ENCODE results near the gene PRRC2C.
"Not testable (repeated sequence)": the region's sequence is repeated elsewhere in the genome, so short reads cannot be mapped to it uniquely, and the experiment has no call there.

PRRC2C gene

DNA sequence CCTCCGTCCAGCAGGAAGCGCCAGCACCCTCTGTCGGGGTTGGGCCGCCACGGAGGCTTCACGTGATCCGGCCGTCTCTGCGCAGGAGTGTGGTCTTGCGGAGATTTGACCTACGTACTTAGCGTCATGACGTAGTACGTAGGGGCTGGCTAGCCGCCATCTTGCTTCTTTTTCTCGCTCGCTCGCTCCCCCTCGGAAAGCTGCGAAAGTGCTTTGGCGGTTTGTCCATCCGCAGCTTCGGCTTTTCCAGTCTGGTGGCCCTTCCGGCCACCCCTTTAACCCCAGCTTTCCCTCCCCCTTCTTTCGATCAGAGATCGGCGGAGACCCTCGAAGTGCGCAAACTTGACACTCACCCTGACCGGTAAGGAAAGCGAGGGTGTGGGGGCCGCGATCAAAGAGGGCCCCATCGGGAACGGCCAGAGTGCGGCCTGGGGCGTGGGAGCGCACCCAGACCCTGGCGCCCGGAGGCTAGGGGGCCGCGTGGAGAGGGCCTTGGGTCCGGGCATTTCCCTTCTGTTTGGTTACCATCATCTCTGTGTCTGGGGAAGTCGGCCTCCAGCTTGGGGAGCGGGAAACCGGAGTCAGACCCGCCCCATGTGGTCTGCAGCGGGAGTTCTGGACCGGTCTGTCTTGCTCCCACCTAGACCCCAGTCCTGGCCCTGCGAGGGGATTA, at the start of gene PRRC2C:
TSS of gene PRRC2C (plus strand) at position 156 of the 673 bp plus-strand sequence. CDS start 26,559 bp downstream, outside the sequence.
- DNase-seq (ENCODE audit: low read depth), result peak; percentile 86

DNA sequence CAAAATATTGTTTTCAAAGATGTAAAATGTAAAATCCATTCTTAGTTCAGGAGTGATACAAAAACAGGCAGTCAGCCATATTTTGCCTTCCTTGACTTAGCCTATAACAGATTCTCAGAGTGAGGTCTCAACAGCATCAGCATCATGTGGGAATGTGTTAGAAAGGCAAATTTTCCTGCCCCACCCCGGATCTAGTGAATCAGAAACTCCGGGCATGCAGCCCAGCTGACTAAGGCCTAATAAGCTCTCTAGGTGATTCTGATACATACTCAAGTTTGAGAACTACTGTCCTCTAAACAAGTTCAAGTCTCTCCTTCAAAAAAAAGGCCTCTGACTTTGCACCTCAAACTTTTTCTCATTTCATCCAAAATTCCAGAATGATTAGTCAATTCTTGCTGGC, 46.9 kb upstream of the PRRC2C start:
- DNase-seq (ENCODE audit: low read depth), result no peak

GRCh38 chr1:171440201-171440600, 45.1 kb upstream of the PRRC2C start:
- not testable (repeated sequence) for DNase-seq (ENCODE audit: low read depth)

DNA sequence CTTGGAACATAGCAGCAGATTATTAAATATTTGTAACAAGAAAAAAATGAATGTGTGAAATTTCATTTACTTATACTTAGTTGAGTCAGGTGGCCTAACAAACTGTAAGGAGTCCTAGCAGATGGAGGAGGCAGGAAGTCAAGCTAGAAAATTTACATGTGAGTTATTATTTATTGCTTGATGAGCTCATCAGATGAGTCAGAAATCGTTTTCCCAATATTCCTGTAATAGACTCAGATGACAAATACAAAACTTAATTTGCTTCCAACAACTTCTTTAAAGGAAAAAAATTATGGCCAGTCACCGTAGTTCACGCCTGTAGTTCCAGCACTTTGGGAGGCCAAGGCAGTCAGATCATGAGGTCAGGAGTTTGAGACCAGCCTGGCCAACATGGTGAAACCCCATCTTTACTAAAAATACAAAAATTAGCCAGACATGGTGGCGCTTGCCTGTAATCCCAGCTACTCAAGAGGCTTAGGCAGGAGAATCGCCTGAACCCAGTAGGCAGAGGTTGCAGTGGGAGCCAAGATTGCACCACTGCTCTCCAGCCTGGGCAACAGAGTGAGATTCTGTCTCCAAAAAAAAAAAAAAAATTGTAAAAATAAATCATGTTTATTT, 43.9 kb upstream of the PRRC2C start:
- DNase-seq (ENCODE audit: low read depth), result not testable (repeated sequence)

- DNase-seq (ENCODE audit: low read depth), result no peak
These were observed 38.9 kb upstream of the PRRC2C start for GRCh38 chr1:171446386-171446785.

DNA sequence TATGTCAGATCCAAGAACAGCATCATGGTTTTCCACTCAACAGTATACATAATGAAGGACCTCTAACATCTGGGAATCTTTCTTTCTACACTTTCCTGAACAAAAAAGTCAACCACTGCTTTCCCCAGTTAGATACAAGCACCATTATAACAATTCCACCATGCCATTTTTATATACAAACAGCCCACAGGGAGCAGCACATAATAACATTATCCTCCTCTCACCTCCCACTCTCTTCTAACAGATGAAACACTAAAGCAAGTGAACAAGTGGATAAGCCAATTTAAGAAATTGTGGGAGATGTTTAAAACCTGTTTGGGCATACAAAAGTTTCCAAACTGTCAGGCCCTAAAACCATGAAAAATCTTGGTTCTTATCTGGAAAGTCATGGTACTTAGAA, 29.4 kb upstream of the PRRC2C start:
- no peak for DNase-seq (ENCODE audit: low read depth)

DNA sequence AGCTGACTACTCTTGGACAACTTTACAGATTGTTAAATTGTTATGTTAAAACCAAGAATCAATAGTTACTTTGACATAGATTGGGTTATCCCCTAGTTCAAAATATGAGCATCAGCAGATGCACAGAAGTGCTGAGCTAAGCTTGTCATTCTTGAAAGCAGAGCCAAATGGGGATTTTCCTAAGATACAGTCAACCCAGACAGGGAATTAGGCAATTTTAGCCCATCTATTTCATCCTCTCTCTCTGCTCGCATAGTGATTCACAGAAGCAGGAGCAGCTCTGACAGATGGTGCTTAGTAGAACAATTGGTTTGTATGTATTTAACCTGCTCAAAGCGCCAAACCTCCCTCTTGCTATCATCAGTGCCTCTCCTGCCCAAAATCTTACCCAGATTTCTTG, 27.9 kb upstream of the PRRC2C start:
- DNase-seq (ENCODE audit: low read depth), result no peak

DNA sequence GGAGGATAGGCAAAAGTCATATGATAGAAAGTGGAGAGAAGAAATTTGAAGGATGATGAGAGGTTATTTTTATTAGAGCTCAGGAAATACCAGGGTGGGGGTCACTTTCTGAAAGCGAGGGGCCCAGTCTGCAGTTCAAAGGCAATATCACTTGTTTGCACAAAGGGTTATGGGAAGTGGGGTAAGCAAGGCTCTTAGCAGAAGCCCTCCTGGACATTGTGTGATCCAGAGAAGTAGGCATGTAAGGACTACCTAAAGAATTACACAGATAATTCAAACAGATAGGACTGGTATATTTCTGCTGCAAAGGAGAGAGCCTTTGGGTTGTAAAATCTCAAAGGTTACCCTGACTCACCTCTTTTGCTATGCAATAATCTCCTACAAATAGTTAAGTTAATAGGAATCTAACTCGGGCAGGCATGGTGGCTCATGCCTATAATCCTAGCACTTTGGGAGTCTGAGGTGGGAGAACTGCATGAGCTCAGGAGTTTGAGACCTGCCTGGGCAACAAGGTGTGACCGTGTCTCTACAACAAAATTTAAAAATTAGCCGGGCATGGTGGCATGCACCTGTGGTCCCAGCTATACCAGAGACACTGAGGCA, 25.2 kb upstream of the PRRC2C start:
- DNase-seq (ENCODE audit: low read depth), result no peak

DNA sequence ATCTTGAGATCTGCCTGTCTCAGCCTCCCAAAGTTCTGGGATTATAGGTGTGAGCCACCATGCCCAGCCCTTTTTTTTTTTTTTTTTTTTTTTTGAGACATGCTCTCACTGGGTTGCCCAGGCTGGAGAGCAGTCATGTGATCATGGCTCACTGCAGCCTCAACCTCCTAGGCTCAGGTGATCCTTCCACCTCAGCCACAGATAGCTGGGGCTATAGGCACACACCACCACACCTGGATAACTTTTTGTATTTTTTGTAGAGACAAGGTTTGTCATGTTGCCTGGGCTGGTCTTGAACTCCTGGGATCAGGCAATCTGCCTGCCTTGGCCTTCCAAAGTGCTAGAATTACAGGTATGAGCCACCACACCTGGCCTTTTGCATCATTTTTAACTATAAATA, 17.7 kb upstream of the PRRC2C start:
- DNase-seq (ENCODE audit: low read depth), result no peak

- no peak for DNase-seq (ENCODE audit: low read depth)
These were observed 17.1 kb upstream of the PRRC2C start for GRCh38 chr1:171468120-171468750.

DNA sequence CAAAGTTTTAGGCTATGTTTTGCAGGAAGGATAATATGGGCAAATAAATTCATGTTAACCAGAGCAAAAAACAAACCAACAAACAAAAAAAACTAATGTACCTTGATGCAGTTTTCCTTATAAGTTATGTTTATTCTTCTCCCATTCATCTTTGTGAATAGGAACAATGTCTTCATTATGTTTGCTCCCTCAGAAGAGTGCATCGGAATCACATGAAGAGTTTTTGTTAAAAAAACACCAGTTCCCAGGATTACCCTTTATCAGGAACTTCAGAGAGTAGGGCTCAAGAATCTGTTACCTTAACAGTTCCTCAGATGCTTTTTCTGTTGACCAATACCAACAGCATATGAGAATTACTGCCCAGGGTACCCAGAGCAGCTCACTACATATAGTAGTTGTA, 14.6 kb upstream of the PRRC2C start:
- DNase-seq (ENCODE audit: low read depth), result no peak

GRCh38 chr1:171472183-171472647, 13.1 kb upstream of the PRRC2C start:
- no peak for DNase-seq (ENCODE audit: low read depth)

- DNase-seq (ENCODE audit: low read depth), result no peak
These were observed 8.5 kb upstream of the PRRC2C start for GRCh38 chr1:171476829-171477228.

DNA sequence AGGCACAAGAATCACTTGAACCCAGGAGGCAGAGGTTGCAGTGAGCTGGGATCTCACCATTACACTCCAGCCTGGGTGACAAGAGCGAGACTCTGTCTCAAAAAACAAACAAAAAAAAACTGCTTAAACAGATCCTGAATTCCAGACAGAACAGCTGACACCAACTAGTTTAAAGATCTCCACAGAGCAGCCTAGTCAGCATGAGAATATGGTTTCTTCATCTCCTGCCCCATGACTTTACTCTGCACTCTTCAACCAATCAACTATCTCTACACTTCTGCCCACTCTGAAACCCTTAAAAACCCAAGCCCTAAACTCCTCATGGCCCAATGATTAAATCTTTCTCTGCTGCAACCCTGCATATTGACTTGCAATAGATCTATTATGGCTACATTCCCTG, 7.5 kb upstream of the PRRC2C start:
- no peak for DNase-seq (ENCODE audit: low read depth)

DNA sequence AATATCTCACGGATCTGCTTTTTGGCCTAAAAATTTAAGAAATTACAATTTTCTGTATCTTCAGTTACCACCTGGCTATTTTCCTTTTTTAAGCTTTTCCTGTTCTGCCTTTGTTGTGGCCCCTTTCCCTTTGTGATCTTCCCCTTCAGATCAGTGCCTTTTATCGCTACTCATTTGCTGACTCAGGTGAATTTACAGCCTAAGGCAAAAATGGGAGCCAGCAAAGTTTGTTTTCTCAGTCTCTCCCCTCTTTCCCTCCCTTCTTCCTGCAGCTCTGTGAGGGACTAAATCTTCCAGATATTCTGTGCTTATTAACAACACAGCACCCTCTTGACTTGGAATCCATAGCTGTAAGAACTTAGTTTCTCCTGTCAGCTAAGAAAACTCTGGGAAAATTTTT, 5.3 kb upstream of the PRRC2C start:
- DNase-seq (ENCODE audit: low read depth), result no peak

- no peak for DNase-seq (ENCODE audit: low read depth)
These were observed 463 bp upstream of the PRRC2C start for GRCh38 chr1:171484760-171485374.

DNA sequence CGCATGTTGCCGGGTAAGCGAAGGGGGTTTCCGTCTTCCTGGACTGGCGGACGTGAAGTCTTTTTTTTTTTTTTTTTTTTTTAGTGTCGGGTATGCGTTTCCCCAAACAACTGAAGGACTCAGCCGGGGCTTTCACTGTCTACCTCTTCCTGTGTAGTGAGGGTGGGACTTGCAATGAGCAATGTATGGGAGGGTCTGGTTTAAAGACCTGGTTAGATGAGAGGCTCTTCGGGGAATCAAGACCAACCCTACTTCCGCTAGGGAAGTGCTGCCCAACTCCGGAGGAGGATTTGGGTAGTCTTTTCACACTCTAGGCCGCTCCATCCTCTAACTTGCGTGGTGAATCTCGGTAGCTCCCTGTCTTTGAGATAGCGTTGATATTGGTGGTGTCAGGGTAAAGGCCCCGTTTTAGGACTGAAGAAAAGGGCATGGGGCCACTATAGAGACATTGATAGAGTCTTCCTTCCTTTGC, 754 bp downstream of the PRRC2C start:
- DNase-seq (ENCODE audit: low read depth), result peak; percentile 53

DNA sequence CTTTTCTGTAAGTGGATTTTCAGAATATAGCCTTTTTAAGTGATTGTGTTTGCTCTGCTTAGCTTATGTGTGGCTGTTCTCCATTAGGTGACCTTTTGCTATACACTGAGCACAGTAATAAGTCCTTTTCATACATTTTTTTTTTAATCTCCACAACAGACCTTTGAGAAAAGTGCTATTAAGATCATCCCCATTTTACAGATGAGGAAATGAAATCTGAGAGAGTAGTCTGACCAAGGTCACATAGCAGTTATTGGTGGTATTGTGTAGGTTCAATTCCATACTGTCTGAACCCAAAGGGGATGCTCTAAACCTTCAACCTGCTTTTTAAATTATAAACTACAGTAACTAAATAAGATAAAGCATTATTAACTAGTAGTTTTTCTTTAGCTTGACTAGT, 1.7 kb downstream of the PRRC2C start:
- no peak for DNase-seq (ENCODE audit: low read depth)

- DNase-seq (ENCODE audit: low read depth), result no peak
These were observed 3.0 kb downstream of the PRRC2C start for GRCh38 chr1:171488190-171488929.

GRCh38 chr1:171494076-171494475, 8.7 kb downstream of the PRRC2C start:
- DNase-seq (ENCODE audit: low read depth), result no peak

DNA sequence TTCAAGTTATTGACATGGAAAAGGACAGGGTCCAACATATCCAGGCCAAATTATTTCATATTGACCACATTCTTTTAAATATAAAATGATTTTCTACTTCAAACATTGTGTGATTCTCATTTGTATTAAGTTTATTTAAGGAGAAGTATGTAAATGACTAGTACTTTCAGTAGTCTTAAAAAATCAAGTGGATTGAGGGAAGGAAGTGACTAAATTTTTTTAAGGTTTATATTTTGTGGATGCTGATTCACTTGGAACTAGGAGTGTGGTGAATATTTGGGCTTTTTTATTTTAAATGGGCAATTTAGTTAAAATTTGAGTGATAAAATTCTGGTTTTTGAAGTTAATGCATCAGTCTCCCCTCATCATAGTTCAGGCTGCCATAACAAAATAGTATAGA, 10.1 kb downstream of the PRRC2C start:
- no peak for DNase-seq (ENCODE audit: low read depth)

DNA sequence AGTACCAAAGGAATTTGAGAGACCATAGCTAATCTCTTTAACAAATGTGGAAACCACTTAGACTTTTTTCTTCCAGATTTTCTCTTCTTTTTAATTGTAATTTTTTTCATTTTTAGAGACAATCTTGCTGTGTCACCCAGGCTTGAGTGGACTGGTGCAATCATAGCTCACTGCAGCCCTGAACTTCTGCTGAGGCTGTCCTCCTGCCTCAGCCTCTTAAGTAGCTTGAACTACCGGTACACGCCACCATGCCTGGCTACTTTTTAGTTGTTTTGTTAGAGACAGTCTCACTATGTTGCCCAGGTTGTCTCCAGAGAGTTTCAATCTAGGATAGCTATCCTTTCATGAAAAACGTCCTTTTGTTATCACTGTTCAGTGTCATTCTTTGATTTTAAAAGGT, 15.0 kb downstream of the PRRC2C start:
- DNase-seq (ENCODE audit: low read depth), result no peak
